ENCODE data around the gene SRGAP3.

Gene SRGAP3

DNA sequence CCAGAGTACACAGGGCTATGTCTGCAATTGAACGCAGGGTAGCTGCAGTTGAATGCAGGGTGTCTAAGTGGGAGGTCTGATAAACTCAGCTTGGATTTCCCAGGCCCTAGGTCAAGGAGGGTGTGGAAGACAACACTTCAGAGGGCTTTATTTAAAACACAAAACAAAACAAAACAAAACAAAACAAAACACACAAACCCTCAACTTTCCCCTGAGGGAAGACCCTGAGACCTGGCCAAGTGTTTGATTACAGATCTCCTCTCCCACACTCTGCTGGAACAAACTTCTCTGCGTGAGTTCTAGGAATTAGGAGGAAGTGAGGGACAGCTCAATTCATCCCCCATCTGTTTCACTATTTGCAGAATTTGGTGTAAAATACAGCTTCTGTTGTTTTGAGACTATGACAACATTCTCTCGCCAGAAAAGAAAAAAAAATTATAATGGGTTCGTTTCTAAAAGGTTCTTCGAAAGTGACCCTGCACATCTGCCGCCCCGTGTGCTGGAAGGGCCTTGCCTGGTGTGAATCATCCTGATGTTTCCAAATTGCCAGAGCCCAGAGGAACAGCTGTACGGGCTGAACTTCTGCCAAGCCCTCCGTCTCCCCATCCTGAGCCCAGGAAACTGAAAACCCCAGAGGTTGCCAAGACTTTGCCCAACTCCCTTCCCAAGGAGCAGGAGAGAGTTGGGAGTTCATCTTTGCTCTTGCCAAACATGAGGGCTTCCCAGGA is 212.9 kb downstream of the SRGAP3 start:
- DNase-seq (ENCODE audit: extremely low spot score, insufficient read length, low read depth) (no peak), FAIRE-seq (no peak)

DNA sequence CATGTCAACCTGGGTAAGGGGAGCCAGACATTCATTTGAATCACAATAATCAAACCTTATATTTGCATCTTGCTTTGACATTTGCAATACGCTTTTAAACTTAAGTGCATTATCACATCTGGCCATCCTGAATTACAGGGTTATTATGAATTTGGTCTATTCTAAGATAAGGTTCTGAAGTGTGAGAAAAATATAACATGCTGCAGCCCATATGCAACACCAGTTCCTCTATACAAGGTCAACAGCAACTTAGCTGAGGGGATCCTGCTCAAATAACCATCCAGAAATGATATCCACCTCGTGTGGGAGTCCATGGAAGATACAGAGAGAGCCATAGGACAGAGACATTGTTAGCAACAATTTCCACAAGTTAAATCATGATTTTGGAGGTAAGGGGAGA is 213.5 kb downstream of the SRGAP3 start:
- DNase-seq (ENCODE audit: extremely low spot score, insufficient read length, low read depth) (no peak), FAIRE-seq (no peak)

DNA sequence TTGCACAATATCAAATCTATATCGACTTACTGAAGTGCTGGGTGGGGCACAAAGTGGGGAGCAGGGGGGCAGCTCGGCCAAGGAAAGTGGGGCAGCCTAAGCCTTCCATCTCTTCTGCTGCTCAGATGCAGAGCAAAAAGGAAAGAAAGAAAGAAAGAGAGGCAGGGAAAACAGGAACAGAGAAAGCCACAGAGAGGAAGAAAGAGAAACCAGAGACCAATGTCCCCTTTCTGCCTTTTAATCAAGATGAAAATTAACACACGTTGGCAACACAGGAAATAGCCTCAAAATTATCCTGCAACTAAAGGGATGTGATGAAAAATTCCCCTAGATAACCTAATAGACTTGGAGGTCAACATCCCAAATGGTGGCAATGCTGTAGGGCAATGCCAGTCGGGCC is 214.0 kb downstream of the SRGAP3 start:
- no peak for FAIRE-seq
- no peak for DNase-seq (ENCODE audit: extremely low spot score, insufficient read length, low read depth)

DNA sequence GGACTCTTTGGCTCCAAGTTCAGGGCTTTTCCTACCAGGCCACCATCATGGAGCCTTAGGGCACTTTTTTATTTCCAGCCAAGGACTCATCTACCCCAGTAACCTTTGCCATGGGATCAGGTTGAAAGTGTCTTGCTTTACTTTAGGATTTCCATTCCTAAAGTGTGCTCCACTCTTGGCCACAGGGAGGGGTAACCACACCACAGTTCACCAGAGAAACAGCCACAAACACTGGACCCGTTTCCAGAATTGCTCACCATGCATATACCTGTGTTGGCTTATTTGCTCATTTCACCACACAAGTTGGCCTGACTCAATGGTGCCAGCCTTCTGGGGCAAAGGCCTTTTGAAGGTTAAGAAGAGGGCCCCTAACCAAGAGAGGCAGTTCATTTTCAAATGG is 215.6 kb downstream of the SRGAP3 start:
- DNase-seq (ENCODE audit: extremely low spot score, insufficient read length, low read depth) (no peak), FAIRE-seq (no peak)

DNA sequence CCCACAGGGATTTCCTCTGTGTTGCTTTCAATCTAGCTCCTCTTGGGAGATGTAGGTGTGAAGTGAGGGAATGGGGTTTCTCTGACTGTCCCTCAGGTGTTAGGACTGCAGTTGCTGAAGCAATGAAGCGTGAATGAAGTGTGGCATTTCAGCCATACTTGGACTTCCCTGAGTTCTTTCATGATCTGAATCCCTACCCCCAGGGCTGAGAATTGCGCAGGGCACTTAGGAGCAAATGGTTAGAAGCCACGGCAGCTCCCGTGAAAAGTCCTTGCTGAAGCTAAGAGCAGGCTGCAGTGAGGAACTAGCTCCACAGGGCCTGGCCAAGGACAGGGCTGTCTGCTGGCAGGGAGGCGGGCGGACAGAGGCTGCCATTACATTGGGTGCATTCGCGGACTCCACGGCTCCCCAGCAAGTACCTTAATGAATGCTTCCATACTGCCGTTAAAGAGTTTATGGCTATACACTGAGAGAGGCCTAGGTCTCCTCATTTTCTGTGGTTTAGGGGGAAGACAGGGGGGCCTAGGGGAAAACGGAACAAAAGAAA is 217.1 kb downstream of the SRGAP3 start:
- DNase-seq (ENCODE audit: extremely low spot score, insufficient read length, low read depth) (no peak), FAIRE-seq (no peak)

DNA sequence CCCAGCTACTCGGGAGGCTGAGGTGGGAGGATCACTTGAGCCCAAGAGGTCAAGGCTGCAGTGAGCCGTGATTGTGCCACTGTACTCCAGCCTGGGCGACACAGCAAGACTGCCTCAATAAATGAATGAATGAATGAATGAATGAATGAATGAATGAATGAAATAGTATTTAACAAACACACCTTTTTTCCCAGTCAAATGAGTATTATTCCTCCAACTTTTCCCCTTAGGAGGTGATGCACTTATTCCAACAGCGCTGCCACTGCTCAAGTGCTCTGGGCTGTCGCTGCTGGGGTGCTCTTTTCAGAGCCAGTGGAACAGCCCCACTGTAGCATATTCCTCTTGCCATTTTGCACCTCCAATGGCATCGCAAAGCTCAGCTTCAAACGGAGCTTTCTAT is 219.4 kb downstream of the SRGAP3 start:
- FAIRE-seq (no peak), DNase-seq (ENCODE audit: extremely low spot score, insufficient read length, low read depth) (no peak)

DNA sequence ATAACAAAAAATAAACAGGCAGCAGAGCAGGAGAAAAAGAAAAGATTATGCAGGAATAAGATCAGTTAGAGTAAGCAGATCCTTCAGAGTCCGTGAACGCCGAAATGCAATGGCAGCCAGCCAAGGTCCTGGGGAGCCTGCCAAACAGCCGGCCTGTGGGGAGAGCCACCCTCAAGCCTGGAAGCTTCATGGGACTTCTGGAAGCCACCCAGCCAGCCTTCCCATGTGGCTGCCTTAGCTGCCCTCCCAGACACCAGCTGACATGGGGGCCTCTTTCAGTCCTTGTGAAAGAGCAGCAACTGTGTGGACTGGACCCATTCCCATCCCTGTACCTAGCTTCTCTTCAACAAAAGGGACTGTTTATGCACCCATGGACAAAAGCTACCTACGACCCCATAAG is 221.3 kb downstream of the SRGAP3 start:
- DNase-seq (ENCODE audit: extremely low spot score, insufficient read length, low read depth) (no peak), FAIRE-seq (no peak)

DNA sequence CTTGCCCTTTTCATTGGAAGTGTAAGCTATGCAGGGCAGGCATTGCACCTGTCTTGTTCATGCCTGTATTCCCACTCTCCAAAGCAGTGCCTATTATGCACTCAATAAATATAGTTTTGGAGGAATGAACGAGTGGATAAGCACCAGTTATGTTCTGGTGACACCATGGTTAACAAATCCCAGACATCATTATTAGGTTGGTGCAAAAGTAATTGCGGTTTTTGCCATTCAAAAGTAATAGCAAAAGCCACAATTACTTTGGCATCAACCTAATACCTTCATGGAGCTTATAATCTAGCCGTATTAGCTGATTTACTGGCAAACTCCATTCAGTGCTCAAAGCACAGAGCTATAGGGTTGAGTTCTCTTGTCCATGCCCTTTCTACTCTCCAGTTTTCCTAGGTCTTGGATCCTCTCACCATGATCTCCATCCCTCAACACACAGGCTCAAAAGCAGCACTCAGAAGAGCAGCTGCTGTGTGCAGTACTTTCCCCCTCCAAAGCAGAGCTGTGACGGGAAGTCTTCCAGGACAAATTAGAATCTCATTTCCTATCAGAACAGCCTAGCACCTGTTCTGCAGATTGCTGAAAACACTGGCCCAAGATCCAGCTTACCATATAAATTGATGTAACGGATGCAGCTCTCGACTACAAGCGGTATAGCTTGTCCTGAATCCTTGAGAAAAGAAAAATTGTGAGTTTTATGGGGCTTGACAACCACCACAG is 223.0 kb downstream of the SRGAP3 start:
- FAIRE-seq (no peak), DNase-seq (ENCODE audit: extremely low spot score, insufficient read length, low read depth) (no peak)

DNA sequence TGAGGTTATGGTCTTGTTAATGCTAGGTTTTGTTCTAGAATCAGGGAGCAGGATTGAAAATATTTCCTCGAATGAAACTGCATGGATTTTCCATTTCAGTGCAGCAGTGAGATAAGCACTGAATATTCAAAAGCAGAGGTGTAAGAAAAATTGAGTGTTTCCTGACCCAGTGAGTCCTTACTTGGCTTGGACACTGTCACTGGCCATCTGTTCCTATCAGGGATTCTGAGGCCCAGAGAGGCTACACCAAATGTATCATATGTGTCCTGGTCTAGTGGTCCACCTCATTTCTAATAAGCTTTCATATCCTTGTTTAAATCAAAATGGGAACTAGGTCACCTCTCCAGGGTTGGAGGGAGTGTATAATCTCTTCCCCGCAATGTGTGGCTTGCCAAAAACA is 225.1 kb downstream of the SRGAP3 start:
- FAIRE-seq: no peak
- DNase-seq (ENCODE audit: extremely low spot score, insufficient read length, low read depth): no peak

DNA sequence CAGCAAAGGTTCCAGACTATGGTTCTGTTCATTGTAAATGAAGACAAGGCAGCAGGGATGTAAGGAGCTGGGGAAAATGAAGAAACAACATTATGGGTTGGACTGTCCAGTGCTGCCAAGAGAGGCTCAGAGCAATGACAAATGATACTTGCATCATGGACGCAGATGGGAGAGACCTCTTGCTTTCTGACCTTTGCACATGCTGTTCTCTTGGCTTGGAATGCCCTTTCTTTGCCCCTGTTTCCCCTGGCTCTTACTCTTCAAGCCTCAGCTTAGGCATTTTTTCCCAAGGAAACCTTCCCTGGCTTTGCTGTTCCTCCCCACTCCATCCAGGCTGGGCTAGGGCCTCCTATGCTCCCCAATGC is 226.2 kb downstream of the SRGAP3 start:
- no peak for DNase-seq (ENCODE audit: extremely low spot score, insufficient read length, low read depth)
- FAIRE-seq: no peak

DNA sequence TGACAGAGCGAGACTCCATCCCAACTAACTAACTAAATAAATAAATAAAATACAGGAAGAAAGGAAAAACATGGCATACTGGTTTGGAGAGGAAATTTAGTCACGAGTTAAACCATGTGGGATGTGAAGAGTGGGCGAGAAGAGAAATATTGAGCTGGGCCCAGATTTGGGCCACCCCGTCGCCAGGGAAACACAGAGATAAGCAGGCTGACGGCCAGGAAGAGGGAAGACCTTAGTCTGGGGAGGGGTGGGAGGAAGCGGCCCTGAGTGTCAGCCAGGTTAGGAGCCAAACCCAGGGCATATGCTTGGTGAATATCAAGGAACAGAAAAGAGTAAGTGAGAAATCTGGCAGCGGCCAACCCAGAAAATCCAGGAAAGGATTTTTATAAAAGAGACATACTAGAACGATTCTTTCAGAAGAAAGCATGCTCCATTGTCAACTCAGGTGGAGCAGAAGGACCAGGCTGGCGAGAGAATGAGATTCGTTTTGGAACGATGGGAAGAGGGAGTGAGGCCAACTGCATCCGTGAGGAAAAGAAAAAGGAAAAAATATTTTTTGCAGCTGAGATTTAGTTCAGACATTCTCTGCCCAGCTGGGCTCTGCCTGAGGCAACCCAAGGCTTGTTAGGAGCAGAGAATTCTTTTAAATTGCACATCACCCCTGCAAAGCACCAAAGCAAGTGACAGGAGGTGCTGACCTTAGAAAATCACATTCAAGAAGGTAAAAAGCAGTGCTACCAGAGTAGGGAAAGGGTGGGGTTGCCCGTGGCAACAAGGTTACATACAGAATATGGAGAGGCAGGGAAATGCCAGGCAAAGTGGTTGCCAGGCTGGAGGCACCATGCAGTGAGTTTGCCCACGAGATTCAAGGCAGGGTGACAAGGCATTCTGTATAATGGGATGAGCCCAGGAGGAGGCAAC is 226.9 kb downstream of the SRGAP3 start:
- no peak for DNase-seq (ENCODE audit: extremely low spot score, insufficient read length, low read depth)
- no peak for FAIRE-seq

DNA sequence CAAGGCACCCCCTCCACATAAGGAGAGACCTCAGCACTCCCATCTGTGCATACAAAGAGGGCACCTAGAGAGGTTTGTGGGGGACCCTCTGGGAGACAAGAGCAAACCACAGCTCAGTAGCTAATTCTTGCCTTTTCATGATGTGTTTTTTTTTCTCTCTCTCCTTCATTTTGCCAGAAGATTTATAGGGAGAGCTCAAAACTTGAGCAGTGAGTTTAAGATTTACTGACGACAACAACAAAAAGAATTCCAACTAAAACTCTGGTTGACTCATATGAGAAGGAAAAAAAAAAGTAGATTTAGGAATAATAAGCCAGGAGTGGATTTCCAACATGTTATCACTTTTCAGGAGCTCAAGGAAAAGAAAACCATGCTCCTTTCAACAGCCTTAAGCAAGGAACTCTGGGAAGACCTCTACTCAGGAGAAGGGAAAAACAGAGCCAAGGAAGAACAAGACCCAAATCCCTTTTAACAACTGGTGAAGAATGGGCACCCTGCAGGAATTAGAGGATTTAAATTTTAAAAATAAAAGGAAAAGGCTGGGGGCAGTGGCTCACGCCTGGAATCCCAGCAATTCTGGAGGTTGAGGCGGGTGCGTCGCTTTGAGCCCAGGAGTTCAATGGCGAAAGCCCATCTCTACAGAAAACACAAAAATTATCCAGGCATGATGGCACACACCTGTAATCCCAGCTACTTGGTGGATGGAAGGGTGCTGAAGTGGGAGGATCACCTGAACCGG is 228.0 kb downstream of the SRGAP3 start:
- DNase-seq (ENCODE audit: extremely low spot score, insufficient read length, low read depth): no peak
- FAIRE-seq: no peak

DNA sequence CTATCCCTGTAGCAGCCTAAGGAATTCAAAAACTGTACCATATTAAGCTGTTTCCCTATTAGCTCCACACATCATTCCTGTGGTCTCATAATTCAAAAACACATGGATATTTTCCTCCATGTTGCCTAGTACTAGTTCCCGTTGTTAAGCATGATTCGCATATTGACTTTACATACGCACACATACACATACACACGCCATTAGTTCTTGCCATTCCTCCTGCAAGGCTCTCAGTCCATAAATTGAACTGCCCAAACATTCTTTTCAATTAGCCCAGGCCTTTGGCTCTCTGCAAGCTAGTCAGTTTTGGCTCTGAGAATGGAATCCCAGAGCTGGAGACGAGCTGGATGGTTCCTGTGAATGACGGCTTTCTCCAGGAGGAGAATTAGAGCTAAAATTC is 229.0 kb downstream of the SRGAP3 start:
- DNase-seq (ENCODE audit: extremely low spot score, insufficient read length, low read depth) (no peak), FAIRE-seq (no peak)

DNA sequence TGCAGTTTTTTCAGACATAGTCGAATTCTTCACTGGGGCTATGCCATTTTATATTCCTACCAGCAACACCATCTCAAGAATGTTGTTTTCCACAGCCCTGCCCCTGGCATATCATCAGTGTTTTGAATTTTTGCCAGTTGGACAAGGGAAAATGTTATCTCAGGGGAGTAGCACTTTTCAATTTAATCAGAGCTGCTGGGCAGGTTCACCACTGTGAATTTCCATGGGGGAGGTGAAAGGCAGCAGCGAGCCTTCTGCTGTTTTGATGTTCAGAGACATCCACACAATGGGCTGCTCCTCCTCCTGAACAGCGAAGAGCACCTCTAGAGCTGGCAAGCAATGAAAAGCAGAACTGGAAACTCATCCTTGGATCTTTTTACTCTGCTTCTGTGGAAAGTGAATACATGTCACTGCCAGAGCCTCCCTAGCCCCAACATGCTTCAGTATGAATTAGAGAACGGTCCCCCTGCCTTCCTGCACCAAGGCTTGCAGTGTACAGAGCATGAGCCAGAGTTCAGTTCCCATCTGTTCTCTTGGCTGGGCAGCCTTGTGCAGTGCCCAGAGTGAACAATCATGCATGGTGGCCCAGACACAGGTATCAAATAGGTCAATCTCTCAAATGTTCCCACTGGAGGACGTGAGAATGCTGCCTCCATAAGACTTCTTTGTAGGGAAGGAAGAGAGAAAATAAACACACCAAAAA is 230.0 kb downstream of the SRGAP3 start:
- FAIRE-seq (no peak), DNase-seq (ENCODE audit: extremely low spot score, insufficient read length, low read depth) (no peak)

DNA sequence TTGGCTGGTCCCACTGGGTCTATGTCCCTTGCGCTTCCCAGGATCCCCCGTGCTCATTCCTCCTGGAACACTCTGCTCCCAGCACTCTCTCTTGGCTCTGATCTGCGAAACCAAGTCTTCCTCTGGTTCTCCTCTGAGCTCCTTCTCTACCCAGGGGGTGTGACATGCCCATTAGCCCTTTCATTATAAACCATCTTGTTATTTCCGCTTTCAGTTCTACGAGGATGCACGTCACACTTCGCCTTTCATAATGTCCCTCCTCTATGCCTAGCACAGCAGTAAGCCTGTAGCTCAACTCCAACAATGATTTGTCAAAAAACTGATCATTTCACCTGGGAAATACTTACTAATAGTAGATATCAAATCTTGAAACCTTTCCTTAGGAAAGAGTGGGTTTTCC is 234.2 kb downstream of the SRGAP3 start:
- FAIRE-seq: no peak
- no peak for DNase-seq (ENCODE audit: extremely low spot score, insufficient read length, low read depth)

DNA sequence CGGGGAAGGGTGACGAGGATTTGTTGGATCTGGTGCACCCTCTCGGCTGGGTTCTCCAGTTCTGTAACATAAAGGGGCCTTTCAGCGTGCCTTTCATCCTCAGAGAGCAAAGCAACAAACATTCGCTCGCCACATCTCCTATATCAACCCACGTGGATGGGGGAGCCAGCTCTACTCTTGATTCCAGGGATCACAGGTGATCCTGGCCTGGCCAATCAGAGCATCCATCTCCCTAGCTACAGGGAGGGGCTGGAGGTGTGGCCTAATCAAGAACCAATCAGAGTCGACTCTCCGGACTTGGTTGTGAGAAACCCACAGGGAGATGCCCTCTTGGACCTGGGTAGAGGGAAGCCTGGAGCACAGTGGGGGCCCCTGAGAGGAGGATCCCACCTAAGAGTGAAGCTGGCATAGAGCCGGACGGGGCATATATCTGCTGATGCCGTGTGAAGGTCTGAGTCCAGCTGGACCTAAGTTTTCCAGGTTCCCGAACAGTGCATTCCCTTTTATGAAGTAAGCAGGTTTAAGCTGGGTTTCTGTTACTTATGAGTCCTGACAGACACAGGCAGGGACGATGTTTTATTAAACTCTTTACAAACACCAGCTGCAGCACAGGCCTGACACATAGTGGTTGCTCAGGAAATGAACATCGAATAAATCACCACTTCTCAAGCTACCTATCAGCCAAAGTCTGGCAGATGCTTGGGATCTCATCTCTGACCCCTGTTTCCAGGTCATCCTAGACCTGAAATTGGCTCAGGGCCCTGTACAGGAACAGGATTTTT is 235.5 kb downstream of the SRGAP3 start:
- DNase-seq (ENCODE audit: extremely low spot score, insufficient read length, low read depth): no peak
- FAIRE-seq: no peak

DNA sequence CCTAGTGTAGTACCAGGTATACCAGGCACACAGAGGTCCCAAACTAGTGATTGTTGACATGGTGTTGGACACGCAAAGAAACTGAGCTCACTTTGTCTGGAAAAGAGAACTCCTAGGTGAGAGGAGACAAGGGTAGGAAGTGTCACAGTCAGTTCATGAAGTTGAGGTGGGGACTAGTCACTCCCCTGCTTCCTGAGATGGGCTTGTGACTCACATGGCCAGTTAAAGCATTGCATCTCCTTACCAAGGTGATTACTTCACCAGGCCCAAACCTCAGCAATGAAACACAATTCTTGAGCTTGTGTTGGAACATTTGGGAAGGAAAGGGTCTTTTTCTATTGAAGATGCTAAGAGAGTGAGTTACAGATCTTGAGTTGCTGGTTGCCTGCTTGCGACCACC is 236.9 kb downstream of the SRGAP3 start:
- DNase-seq (ENCODE audit: extremely low spot score, insufficient read length, low read depth) (no peak), FAIRE-seq (no peak)

DNA sequence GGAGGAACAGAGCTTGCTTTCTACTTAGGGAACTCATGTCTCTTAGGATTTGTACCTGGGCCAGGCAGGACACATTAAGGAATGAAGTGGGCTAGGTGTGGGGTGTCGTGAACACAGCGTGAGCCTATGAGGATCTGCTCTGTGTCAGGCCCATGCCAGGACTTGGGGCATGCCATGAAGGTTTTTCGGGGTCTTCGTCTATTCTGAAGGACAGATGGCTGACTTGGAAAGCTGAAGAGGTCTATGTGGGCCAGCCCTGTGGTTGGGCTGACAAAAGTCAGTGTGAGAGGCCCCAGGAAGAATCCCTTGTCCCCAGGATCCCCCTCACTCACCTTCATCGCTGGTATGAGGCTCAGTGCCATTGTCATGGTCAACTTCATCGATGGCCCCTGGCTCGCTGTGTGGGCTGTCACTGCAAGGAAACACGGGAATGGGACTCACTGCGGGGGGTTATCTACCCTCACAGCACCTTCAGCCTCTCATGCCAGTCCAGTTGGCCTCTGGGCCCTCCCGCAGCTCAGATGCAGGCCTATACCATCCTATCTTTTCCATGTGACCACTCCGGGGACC is 239.4 kb downstream of the SRGAP3 start:
- DNase-seq (ENCODE audit: extremely low spot score, insufficient read length, low read depth) (no peak), FAIRE-seq (no peak)
